ENCODE data around the gene KCTD17. TPM values are rescaled to one million over a fixed set of nuclear protein-coding genes. Genes with fewer than 3 reads are reported as not detected.

The KCTD17 gene
- total and polyA plus RNA-seq, 2 of the 13 experiments (the other 11 are each of a cell fraction or from before 2014, with no cell fraction given) = 5.3 to 11.7 TPM

- TF ChIP-seq, protein P1, sequence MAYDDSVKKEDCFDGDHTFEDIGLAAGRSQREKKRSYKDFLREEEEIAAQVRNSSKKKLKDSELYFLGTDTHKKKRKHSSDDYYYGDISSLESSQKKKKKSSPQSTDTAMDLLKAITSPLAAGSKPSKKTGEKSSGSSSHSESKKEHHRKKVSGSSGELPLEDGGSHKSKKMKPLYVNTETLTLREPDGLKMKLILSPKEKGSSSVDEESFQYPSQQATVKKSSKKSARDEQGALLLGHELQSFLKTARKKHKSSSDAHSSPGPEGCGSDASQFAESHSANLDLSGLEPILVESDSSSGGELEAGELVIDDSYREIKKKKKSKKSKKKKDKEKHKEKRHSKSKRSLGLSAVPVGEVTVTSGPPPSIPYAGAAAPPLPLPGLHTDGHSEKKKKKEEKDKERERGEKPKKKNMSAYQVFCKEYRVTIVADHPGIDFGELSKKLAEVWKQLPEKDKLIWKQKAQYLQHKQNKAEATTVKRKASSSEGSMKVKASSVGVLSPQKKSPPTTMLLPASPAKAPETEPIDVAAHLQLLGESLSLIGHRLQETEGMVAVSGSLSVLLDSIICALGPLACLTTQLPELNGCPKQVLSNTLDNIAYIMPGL (CRISPR knock-in tag; IDR thresholded peaks at IDR 0.05; ENCODE audit: borderline replicate concordance in 1 of 2, low read depth in 1 of 2) = peak; percentile 84 to 87
- TF ChIP-seq ZNF484 (CRISPR knock-in tag; IDR thresholded peaks at IDR 0.05; ENCODE audit: borderline replicate concordance, low read depth) = no peak
- TF ChIP-seq PTBP1 (IDR thresholded peaks at IDR 0.05; ENCODE audit: low read depth, low read length, poor library complexity, severe bottlenecking) = no peak
- TF ChIP-seq ZNF740 (CRISPR knock-in tag; IDR thresholded peaks at IDR 0.05) = no peak
- TF ChIP-seq FOXO1 (CRISPR knock-in tag; IDR thresholded peaks at IDR 0.05) = no peak; the same call in 1 of the 2 replicates
- no peak for TF ChIP-seq ZIK1 (CRISPR knock-in tag; IDR thresholded peaks at IDR 0.05; ENCODE audit: borderline replicate concordance, low read depth)
- TF ChIP-seq U2AF2 (IDR thresholded peaks at IDR 0.05; ENCODE audit: low read depth, low read length) = no peak
- TF ChIP-seq NFATC3 (CRISPR knock-in tag; IDR thresholded peaks at IDR 0.05) = no peak
- TF ChIP-seq NFE2L1 (CRISPR knock-in tag; IDR thresholded peaks at IDR 0.05; ENCODE audit: borderline replicate concordance) = 0 out of 2 replicates have a peak, but pooled peaks have one; percentile 38
- TF ChIP-seq, protein P2, sequence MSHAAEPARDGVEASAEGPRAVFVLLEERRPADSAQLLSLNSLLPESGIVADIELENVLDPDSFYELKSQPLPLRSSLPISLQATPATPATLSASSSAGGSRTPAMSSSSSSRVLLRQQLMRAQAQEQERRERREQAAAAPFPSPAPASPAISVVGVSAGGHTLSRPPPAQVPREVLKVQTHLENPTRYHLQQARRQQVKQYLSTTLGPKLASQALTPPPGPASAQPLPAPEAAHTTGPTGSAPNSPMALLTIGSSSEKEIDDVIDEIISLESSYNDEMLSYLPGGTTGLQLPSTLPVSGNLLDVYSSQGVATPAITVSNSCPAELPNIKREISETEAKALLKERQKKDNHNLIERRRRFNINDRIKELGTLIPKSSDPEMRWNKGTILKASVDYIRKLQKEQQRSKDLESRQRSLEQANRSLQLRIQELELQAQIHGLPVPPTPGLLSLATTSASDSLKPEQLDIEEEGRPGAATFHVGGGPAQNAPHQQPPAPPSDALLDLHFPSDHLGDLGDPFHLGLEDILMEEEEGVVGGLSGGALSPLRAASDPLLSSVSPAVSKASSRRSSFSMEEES (CRISPR knock-in tag; IDR thresholded peaks at IDR 0.05) = 0 out of 2 replicates have a peak, but pooled peaks have one; percentile 28
- peak; percentile 49; the same call in 1 of the 2 replicates for TF ChIP-seq ZNF792 (CRISPR knock-in tag; IDR thresholded peaks at IDR 0.05)
- TF ChIP-seq TRIM24 (CRISPR knock-in tag; IDR thresholded peaks at IDR 0.05) = peak; percentile 41; the same call in 1 of the 2 replicates
- peak; percentile 39; the same call in 1 of the 2 replicates for TF ChIP-seq ZNF891 (CRISPR knock-in tag; IDR thresholded peaks at IDR 0.05)
- TF ChIP-seq CREM (IDR thresholded peaks at IDR 0.05) = no peak
- TF ChIP-seq CREM (CRISPR knock-in tag; IDR thresholded peaks at IDR 0.05) = no peak
- TF ChIP-seq ZKSCAN8 (CRISPR knock-in tag; IDR thresholded peaks at IDR 0.05; ENCODE audit: borderline replicate concordance) = no peak
- TF ChIP-seq, protein P3, sequence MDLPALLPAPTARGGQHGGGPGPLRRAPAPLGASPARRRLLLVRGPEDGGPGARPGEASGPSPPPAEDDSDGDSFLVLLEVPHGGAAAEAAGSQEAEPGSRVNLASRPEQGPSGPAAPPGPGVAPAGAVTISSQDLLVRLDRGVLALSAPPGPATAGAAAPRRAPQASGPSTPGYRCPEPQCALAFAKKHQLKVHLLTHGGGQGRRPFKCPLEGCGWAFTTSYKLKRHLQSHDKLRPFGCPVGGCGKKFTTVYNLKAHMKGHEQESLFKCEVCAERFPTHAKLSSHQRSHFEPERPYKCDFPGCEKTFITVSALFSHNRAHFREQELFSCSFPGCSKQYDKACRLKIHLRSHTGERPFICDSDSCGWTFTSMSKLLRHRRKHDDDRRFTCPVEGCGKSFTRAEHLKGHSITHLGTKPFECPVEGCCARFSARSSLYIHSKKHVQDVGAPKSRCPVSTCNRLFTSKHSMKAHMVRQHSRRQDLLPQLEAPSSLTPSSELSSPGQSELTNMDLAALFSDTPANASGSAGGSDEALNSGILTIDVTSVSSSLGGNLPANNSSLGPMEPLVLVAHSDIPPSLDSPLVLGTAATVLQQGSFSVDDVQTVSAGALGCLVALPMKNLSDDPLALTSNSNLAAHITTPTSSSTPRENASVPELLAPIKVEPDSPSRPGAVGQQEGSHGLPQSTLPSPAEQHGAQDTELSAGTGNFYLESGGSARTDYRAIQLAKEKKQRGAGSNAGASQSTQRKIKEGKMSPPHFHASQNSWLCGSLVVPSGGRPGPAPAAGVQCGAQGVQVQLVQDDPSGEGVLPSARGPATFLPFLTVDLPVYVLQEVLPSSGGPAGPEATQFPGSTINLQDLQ (CRISPR knock-in tag; IDR thresholded peaks at IDR 0.05) = no peak
- TF ChIP-seq HOXA7 (CRISPR knock-in tag; IDR thresholded peaks at IDR 0.05) = no peak
- no peak for TF ChIP-seq POGZ (CRISPR knock-in tag; IDR thresholded peaks at IDR 0.05)
- no peak for TF ChIP-seq ZNF17 (CRISPR knock-in tag; IDR thresholded peaks at IDR 0.05)
- TF ChIP-seq NFIB (CRISPR knock-in tag; IDR thresholded peaks at IDR 0.05; ENCODE audit: borderline replicate concordance) = 0 out of 2 replicates have a peak, but pooled peaks have one; percentile 28
- TF ChIP-seq SP1 (IDR thresholded peaks at IDR 0.05) = no peak
- TF ChIP-seq SP1 (CRISPR knock-in tag; IDR thresholded peaks at IDR 0.05) = no peak; the same call in 1 of the 2 replicates
- no peak for TF ChIP-seq ZFP62 (CRISPR knock-in tag; IDR thresholded peaks at IDR 0.05)
- TF ChIP-seq ZFP36L2 (CRISPR knock-in tag; IDR thresholded peaks at IDR 0.05) = no peak
- peak; percentile 58; the same call in 1 of the 2 replicates for TF ChIP-seq BORCS8-MEF2B (CRISPR knock-in tag; IDR thresholded peaks at IDR 0.05)
Measured at GRCh38 chr22:37043828-37044538, 7.6 kb upstream of the KCTD17 start (continued).
